Activated CD4-positive, CD25-positive, alpha-beta regulatory T cell (primary cell): ENCODE results near the gene DCHS1.

Experiments
- DNase-seq, 4 experiments: peaks; one replicate each; lab custom pipeline; 2025; lab: John Stamatoyannopoulos, UW

DCHS1 gene

GRCh38 chr11:6673523-6674218 lies 18.1 kb upstream of the DCHS1 start:
- DNase-seq, result no peak

DNA sequence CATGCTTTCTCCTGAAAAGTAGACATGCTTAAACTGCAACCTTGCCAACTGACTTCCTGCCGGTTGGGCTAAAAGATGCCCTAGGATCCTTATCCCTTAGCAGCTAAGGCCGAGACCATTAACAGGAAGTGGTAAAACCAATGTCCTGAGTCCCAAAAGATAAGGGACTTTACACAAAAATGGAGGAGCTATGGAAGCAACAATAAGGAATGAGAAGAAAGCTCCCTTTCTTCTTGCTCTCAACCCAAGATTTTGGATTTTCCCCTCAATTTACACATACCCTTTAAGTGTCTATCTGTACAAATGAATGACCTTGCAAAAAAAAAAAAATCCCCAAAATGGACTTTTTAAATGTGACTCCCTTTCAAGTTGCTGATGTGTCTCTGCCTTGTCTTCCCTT lies 16.4 kb upstream of the DCHS1 start:
- DNase-seq, result no peak

DNA sequence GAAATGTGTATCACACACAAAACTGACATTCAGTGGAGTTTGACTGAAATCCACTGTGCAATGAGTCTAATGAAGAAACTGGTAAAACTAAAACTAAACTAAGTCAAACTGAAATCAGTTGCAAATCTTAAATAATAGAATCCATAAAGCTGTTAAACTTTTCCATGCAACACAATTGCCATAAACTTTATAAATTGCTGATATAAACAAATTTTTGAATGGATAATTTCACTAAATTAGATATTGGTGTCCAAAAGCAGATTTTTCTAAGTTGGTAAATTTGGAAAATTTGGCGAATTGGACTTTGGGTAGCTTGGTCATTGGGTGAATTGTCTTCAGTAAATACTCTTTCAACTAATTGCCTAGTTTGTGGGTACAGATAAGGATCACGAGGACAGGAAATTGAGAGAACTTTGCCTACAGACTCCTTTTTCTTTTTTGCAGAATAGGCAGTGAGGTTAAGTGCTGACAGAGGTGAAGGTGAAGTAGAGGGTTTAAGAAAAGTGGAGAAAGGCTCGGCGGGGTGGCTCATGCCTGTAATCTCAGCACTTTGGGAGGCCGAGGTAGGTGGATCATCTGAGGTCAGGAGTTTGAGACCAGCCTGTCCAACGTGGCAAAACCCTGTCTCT lies 14.7 kb upstream of the DCHS1 start:
- no peak for DNase-seq

DNA sequence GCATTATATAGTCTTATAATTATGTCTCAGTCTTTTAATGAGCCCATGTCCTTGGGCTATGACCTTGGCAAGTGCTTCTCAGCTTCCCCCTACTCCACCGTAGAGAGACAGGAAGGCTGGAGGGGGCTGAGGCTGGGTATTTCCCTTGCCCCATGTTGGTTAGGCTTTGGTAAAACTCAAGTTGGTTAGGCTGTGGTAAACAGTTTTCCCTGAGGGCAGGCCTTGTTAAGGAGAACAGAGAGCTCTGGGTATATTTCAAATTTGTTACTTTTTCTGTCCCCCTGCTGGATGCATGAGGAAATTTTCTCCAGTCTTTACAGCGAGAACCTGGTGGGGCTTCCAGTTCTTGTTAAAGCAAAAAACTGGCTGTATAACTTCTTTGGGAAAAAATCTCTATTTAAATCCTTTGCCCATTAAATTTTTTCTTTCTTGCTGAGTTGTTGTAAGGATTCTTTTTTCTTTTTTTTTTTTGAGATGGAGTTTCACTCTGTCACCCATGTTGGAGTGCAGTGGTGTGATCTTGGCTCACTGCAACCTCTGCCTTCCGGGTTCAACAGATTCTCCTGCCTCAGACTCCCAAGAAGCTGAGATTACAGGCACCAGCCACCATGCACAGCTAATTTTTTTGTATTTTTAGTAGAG lies 12.2 kb upstream of the DCHS1 start:
- no peak for DNase-seq

DNA sequence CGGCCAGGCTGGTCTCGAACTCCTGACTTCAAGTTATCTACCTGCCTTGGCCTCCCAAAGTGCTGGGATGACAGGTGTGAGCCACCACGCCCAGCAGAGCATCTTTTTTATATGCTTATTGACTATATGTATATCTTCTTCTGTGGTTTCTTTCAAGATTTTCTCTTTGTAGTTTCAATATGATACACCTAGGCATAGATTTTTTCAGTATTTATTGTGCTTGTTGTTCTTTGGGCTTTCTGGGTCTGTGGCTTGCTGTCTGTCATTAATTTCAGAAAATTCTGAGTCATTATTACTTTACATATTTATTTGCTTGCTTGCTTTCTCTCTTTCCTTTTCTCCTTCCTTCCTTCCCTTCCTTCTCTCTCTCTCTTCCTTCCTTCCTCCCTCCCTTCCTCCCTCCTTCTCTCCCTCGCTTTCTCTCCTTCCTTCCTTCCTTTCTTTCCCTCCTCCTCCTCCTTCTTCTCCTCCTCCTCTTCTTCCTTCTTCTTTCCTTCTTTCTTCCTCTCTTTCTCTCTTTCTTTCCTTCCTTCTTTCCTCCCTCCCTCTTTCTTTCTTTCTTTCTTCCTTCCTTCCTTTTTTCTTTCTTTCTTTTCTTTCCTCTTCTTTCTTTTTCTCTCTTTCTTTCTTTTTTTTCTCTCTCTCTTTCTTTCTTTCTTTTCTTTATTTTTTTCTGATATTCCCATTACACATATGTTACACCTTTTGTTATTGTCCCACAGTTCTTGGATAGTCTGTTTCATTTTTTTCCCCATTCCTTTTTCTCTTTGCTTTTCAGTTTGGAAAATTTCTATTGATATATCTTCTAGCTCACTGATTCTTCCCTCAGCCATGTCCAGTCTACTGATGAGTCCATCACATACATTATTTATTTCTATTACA lies 10.9 kb upstream of the DCHS1 start:
- DNase-seq, result no peak

DNA sequence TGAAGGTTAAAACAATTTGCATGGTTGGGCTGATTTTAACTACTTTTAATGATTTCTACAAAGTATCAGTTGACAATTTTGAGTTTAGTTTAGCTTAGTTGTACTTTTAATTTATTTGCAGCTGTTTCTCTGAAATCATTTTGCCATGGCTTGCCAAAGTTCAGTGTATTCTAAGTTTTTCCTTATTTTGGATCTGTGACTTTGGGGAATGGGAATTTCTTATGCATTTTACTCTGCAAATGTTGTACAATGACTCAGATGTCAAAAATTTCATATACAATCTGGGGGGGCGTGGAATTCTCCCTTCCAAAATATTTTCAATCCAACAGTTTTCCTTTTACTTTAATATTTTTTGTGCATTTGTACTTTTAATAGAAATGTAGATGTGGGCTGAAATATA lies 8.9 kb upstream of the DCHS1 start:
- no peak for DNase-seq

DNA sequence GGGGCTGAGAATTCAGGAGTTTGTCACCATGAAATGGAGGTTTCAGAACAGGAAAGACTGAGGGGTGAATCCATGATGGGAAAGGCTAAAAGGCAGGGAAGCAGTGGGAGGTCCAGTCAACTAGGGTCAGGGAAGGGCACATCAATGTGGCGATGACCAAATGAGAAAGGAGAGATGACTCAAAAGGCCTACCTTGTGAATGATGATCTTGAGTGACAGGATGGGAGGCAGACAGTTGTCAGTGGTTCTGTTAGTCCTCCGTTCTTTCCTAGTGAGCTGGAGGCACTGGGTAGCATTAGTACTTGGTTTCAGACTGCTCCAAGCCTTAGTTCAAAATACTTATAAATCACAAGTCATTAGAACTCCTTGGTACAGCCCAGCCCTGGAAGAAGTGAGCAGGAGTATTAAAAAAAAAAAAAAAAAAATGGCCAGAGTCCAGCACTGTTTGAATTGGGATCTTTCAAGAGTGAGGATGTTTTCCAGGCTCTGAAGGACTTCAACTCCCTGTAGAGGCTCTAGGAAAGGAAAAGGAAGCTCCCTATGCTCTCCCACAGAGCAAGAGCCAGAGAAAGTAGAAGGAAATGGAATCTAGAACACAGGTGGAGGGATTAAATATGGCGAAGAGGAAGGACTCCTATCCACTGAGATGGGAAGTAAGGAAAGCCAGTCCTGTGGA lies 8.3 kb upstream of the DCHS1 start:
- no peak for DNase-seq

GRCh38 chr11:6660712-6661111 lies 5.1 kb upstream of the DCHS1 start:
- no peak for DNase-seq

DNA sequence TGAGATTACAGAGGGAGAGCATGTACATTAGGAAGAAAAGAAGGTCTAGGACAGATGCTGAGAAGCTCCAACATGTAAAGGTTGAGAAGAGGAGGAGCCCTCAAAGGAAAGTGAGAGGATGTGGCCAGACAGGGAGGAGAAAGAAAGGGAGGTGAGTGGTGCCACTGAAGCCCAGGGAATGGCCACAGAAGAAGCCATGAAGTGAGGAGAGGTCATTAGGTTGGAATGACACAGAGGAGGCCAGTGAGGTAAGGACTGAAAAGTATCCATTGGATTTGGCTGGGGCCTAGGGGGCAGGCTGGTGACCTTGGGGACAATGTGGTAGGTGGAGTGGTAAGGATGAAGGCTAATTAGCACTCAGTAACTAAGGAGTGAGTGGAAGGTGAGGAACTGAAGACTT lies 3.0 kb upstream of the DCHS1 start:
- no peak for DNase-seq

DNA sequence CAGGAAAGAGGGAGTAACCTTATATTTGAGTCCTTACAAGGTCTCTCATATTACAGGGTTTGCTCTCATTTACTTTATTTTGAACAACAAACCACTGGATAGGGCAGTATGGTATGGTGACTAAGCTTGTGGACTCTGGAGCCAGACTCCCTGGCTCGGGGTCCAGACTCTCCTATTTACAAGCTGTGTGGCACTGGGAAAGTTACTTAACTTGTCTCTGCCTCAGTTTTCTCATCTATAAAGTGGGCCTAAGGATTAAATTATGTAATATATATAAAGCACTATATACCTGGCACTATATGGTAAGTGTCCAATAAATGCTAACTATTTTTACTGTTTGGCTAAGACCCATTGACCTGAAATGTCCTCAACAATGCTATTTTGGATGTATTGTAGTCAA lies 1.7 kb upstream of the DCHS1 start:
- no peak for DNase-seq

DNA sequence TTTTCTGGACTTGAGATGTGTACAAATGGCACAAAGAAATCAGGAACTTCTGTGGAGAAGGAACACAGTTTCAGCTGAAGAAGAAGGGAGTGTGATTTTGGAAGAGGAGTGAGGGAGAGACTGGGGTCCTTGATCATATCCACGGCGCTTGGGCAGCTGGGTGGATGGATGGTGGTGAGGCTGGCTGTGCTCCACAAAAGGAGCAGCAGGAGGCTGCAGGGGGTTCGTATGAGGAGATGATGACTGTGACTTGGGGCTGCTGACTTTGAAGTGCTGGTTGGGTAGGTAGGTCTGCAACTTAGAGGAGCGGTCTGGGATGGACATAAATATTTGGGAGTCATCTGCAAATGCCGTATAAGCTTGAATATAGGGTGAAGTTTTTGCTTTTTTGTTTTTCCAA lies 1.3 kb upstream of the DCHS1 start:
- DNase-seq, result no peak

DNA sequence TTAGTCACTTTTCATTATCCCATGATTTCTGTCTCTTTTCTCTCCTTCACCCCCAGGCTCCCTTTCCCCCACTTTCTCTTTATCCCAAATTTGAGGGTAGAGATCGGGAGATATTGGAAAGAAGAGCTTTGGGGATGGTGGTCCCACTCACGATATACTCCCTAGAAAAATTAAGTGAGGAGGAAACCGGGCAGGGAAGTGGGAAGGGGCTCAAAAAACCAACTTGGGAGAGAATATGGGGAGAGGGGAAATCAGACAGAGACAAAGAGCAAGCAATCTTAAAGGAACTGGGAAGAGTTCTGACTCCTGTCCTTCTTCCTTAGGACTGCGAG lies 941 bp upstream of the DCHS1 start:
- no peak for DNase-seq

DNA sequence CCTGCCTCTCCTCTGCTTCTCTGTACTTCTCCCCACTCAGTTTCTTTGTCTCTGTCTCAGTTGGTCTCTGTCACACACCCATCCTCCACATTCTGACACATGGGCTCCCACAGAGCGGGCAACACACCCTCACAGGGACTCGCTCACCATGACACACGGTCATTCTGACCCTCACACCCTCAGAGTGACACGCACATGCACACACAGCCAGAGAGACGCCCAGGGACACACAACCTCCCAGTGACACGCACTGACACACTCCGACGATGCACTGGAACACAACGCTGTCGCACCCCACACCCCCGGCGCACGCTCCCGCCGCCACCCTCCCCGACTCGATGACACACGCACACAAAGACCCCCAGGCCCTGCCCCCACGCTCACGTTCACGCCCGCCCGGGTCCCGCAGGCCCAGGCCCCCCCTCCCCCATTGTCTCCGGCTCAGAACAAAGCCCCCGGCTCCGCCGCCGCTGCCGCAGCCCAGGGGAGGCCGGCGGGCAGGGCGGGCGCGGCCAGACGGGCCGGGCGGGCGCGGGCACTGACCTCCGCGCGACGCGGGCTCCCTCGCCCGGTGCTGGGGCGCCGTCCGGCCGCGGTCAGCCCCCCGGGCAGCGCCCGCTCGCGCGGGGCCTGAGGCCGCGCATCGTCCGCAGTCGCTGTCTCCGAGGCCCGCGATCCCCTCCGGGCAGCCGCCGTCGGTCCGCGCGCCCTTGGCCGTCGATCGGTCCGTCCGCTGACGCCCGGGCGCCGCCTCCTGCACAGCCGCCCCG lies 404 bp downstream of the DCHS1 start:
- DNase-seq, result no peak

DNA sequence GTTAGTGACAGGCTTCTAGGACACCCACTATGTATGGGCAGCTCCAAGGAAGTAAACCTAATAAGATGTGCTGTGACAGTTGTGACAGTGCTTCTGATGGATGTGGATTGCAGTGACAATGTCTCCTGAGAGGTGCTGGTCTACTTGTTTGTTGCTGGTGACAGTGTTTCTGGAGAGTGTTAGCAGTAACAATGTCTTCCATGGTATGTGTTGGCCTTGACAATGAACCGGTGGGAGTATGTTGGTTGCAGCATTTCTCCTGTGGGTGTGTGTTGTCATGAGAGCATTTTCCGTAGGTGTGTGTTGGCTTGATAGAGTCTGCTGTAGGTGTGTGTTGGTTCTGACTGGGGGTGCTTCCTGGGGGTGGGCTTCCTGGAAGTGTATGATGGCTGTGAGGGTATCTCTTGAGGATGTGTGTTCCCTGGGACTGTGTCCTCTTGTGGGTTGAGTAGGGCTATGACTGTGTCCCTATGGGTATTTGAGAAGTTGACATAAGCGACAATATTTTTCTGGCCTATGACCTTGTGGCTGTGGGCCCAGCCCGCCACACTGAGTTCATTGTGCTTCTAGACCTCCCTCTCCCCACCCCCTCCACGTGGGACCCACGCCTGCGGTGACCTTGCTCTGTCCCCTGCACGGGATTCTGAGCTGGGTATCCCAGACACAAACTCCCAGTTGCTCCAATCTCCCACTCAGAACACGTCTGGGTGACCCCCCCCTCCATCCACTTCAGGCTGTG lies 1.2 kb downstream of the DCHS1 start:
- no peak for DNase-seq

DNA sequence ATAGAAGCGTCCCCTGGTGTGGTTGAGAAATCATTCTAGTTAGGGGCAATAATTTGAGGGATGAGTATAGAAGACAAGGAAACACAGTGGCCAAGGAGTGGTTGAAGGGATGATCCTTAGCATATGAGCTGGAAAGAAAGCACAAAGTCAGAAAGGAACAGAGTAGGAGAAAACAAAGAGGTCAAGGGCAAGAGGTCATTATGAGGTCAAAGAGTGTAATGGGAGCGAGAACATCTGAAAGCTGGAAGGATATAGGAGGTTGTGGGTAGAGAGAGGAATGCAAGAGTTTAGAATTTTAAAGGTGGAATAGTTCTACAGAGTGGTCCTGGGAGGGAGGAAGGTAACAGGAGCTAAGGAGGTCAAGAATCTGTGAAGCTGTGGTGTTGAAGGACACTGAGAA lies 2.0 kb downstream of the DCHS1 start:
- DNase-seq, result no peak

DNA sequence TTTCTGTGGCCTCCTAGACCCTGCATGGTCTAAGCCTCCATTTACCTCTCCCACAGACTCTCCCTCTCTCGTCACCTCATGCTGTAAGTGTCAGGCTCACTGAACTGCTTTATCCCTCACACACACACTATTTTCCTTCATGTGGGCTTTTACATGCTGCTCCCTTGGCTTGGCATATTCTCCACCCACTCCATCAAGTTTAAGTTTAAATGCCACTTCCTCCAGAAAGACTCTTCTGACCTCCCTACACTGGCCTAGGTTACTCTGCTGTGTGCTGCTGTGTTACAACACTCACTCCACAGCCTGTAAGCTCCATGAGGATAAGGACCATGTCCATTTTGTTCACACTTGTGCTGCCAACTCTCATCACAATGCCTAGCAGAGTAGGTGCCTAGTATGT lies 2.5 kb downstream of the DCHS1 start:
- DNase-seq, result no peak

- DNase-seq, result no peak
Observed at GRCh38 chr11:6652182-6652581, 3.4 kb downstream of the DCHS1 start.

GRCh38 chr11:6650980-6651379 lies 4.6 kb downstream of the DCHS1 start:
- DNase-seq, result no peak

DNA sequence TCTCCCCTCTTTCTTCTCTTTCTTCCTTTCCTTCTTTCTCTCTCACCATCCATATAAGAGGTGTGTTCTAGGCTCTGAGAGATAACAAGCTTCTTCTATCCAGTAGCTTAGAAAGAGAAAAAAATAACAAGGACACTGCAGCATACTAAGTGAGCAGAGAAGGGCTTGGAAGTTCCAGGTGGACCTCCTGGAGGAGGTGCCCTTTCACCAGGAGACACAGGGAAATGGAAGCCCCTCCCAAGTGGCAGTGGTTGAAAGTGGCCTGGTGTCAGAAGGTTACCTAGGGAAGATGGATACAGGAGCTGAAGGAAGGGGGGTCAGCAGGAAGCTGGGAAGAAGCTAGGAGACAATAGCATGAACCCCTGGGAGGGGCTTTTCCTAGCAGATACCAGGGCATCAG lies 5.5 kb downstream of the DCHS1 start:
- no peak for DNase-seq

GRCh38 chr11:6648501-6648900 lies 7.1 kb downstream of the DCHS1 start:
- no peak for DNase-seq

DNA sequence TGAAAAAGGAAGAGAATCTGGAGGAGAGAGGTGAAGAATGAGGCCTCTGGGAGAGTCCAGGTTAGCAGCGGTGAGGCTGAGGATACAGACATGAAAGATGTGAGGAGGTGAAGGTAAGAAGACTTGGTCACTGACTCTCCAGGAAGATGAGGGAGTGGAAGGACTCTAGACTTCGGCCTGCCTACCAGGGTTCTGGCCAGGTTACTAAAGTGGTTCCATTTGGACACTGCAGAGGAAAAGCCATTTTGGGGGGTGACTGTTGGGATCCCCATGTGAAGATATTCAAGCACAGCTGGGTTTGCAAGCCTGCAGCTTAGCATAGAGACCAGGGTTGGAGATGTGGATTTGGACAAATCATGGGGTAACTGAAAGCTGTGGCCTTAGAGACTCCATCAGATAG lies 7.8 kb downstream of the DCHS1 start:
- no peak for DNase-seq
